Brain microvascular endothelial cell (primary cell): ENCODE measurements around the gene RAB6B.

Source experiments
- DNase-seq: peaks from one replicate; pipeline ENCODE4 v3.0.0-alpha.2; 2020
- H3K27ac ChIP-seq: fragments of 250-450 bp; sonication (Bioruptor Pico); 2 replicates; pipeline ENCODE4 v1.5.1; 2020; ENCODE audit warnings: mild to moderate bottlenecking, moderate library complexity
- H3K27me3 ChIP-seq: fragments of 250-450 bp; sonication (Bioruptor Pico); replicated peaks from 2 replicates; pipeline ENCODE4 v1.5.1; 2020; ENCODE audit warnings: mild to moderate bottlenecking
- H3K36me3 ChIP-seq: fragments of 250-450 bp; sonication (Bioruptor Pico); replicated peaks from 2 replicates; pipeline ENCODE4 v1.5.1; 2020; ENCODE audit warnings: mild to moderate bottlenecking
- H3K4me3 ChIP-seq: 2 replicates; pipeline ENCODE4 v1.5.1; 2011; ENCODE audit warnings: low read depth, mild to moderate bottlenecking, control low read depth, low read length, moderate library complexity
- in situ Hi-C: cut with HindIII; loops from 2 replicates; pipeline ENCODE4 v1.10.0; 2017; ENCODE audit warnings: low sequenced_read_pairs, low pct_ligation_motif_present
- TF ChIP-seq, protein P1 (sequence below): IDR thresholded peaks from 2 replicates; pipeline ENCODE4 v1.5.1; 2011; ENCODE audit warnings: low read depth, mild to moderate bottlenecking, moderate library complexity, low read length, control low read depth, inconsistent platforms; ENCODE audit errors: missing control alignments

Gene RAB6B

DNA sequence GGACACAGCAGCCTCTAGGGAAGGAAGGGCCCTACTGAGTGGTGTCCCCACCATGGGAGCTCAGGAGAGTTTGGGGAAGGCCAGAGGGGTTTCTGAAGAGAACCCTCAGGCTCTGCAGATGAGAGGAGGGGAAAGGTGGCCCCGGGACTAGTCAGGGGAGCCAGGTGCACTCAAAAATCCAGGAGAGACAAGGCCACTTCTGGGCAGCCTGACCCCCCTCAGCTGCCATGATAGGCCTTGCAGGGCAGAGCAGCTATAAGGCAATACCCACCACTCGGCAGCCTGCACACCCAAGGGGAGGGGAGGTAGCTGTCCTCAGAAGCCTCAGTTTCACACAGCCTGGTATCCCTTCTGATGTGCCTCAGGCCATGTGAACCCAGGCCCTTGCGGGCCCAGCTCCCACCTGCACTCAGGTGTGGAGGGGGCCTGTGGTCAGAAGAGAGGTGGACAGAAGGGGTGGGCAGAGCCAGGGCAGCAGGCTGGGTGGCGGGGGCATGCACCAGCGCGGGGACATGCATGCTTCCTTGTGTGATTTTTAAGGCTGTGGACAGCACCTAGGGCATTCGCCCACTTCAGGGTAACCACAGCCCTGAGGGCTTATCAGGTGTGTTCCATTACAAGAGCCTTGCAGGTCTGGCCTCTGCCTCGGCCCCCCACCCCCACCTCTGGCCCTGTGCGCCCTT is 55.5 kb downstream of the RAB6B start:
- TF ChIP-seq, protein P1, sequence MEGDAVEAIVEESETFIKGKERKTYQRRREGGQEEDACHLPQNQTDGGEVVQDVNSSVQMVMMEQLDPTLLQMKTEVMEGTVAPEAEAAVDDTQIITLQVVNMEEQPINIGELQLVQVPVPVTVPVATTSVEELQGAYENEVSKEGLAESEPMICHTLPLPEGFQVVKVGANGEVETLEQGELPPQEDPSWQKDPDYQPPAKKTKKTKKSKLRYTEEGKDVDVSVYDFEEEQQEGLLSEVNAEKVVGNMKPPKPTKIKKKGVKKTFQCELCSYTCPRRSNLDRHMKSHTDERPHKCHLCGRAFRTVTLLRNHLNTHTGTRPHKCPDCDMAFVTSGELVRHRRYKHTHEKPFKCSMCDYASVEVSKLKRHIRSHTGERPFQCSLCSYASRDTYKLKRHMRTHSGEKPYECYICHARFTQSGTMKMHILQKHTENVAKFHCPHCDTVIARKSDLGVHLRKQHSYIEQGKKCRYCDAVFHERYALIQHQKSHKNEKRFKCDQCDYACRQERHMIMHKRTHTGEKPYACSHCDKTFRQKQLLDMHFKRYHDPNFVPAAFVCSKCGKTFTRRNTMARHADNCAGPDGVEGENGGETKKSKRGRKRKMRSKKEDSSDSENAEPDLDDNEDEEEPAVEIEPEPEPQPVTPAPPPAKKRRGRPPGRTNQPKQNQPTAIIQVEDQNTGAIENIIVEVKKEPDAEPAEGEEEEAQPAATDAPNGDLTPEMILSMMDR, result no peak
- H3K36me3 ChIP-seq, result no peaks in the 10 kb centered on the region
- in situ Hi-C loops, result no loop called here
- H3K27ac ChIP-seq, result no peak overlapping the region
- no peak overlapping the region for H3K4me3 ChIP-seq
- H3K27me3 ChIP-seq, result no peaks in the 10 kb centered on the region
- DNase-seq, result no peak

DNA sequence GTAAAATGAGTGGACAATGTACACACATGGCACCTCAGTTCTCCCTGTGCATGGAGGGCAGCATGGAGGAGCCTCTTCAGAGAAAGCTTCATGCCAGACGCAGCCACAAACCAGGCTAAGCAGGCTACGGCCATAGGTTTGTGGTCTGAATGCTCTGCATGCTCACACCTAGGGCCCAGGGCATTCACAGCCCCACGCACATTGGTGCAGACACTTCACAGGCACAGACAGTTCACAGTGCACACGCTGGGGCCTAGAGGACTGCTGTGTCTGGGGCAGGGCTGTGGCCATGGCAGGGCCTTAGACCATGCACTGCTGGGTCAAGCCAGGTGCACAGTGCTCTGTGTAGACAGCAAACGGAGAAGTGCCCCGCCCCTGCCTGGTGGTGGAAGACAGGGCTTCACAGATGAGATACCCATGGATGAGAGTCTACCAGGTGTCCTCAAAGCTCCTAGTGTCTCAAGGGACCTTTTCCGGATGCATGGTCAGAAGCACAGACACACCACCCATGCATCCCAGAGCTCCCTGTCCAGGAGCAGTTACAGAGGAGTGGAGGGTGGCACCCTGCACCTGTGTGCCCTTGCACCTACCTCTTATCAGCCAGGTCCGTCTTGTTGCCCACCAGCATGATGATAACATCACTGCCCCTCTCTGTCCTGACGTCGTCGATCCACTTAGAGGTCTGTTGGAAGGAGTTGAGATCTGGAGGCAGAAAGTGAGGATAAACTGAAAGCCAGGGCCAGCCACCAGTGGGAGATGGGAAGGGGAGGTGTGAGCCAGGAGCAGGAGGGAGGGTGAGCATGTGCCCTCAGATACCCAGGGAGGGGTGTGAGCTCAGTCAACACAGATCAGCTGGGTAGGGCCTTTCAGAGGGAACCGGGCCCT is 56.5 kb downstream of the RAB6B start:
- Histone ChIP-seq H3K36me3 (no peaks in the 10 kb centered on the region), H3K27me3 (no peaks in the 10 kb centered on the region), H3K4me3 (no peak overlapping the region), H3K27ac (no peak overlapping the region)
- in situ Hi-C loops, result no loop called here
- TF ChIP-seq, protein P1, result no peak
- no peak for DNase-seq

DNA sequence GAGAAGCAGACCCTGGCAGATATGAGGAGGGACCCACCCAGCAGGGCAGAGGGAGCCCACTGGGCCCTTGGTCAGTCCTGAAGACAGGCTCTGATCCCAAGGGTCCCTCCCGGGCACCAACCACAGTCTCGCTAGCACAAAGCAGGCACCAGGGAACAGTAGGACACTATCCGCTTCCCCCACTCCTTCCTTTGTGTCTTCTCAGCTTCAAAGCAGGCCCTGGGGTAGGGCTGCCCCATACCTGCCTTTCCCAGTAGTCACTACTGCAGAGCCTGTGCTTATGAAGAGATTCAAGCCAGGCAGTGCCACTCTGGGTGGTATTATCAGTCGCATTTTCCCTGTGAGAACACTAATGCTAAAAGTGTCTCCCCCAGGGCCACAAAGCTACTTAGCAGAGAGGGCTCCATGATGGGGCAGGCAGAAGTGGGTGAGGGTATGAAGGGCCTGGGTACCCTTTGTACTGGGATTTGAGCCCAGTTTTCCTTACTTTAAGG is 57.3 kb downstream of the RAB6B start:
- TF ChIP-seq, protein P1, result no peak
- Histone ChIP-seq H3K27me3 (no peaks in the 10 kb centered on the region), H3K36me3 (no peaks in the 10 kb centered on the region), H3K27ac (no peak overlapping the region), H3K4me3 (no peak overlapping the region)
- in situ Hi-C loops, result no loop called here
- DNase-seq, result no peak

DNA sequence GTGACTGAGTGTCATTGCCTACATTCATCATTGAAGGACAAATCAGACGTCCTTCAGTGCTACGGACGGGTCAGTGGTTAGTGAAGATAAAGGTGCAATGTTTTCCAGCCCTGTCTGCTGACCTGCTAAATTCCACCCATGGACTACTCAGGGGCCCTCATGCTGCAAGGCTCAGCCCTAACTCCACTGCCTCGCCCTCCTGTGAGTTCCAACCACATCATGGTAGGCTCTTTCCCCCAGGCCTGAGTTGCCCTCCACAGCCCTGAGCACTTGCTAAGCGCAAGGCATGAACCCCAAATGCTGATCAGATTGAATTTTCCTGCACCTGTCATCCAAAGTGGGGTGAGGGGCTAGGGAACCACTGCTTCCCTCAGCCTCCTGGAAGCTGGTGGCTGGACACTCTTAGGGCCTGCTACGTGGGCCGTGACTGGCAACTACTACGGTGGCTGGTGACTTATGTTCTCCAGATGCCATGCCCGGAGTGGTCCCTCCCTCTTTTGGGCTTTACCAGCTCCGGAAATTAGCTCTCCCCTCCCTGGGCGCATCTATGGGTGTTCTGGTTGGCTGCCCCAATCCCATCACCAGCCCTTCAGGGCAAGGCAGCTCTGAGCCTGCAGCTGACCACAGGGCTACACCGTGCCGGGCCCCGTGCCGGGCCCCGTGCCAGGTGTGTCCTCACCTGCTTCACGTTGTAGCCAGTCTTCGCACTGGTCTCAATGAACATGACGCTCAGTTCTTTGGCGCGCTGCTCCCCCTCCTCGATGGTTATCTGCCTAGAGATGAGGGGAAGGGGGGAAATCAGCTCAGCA is 58.0 kb downstream of the RAB6B start:
- no peak overlapping the region for H3K27ac ChIP-seq
- no peaks in the 10 kb centered on the region for H3K36me3 ChIP-seq
- no peak for DNase-seq
- in situ Hi-C loops, result no loop called here
- H3K4me3 ChIP-seq, result no peak overlapping the region
- TF ChIP-seq, protein P1, result no peak
- H3K27me3 ChIP-seq, result no peaks in the 10 kb centered on the region

DNA sequence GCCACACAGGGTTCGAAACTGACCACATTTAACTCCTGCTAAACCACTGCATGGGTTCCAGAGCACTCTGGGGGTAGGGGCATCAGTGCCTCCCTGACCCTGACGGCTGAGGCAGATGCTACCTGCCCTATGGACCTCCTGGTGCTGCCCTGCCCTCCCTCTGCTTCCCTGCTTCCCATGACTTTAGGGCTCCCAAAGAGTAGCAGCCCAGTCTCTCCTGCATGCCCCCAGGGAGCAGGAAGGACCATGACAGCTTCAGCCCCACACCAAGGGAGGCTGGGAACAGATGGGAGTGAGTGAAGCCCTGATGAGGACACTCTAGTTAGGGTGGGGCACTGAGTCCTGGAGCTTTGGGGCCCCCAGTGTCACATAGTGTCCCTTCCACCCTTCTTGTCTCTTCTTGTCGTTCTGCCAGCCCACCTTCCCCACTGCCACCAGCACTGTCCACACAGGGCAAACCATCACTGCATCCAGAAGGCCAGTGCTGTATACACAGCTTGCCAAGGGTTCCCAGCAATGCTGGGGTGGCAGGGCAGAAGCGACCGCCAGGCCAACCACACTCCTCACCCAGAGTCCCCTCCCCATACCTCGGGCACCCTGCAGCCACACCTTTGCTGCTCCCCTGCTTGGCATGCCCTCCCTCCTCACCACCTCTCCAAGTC is 59.1 kb downstream of the RAB6B start:
- in situ Hi-C loops, result no loop called here
- Histone ChIP-seq H3K4me3 (no peak overlapping the region), H3K36me3 (no peaks in the 10 kb centered on the region), H3K27ac (no peak overlapping the region), H3K27me3 (no peaks in the 10 kb centered on the region)
- TF ChIP-seq, protein P1, result no peak
- no peak for DNase-seq
